Mucosa of stomach (tissue), 1 donor: ENCODE results near the gene COL13A1.

Experiments used
- H3K27me3 ChIP-seq: one replicate; pipeline ENCODE4 v1.7.0; 2013; ENCODE audit warnings: mild to moderate bottlenecking, low read length; ENCODE audit not compliant: control insufficient read depth, insufficient read depth
- H3K36me3 ChIP-seq: one replicate; pipeline ENCODE4 v1.7.0; 2013; ENCODE audit warnings: low read length; ENCODE audit not compliant: control insufficient read depth, insufficient read depth
- H3K4me1 ChIP-seq: one replicate; pipeline ENCODE4 v1.7.0; 2013; ENCODE audit warnings: mild to moderate bottlenecking, low read length; ENCODE audit not compliant: control insufficient read depth, insufficient read depth
- H3K4me3 ChIP-seq: one replicate; pipeline ENCODE4 v1.7.0; 2013; ENCODE audit warnings: low read length
- H3K9ac ChIP-seq: one replicate; pipeline ENCODE4 v1.7.0; 2013; ENCODE audit warnings: mild to moderate bottlenecking, low read length, moderate library complexity
- H3K9me3 ChIP-seq: one replicate; pipeline ENCODE4 v1.7.0; 2013; ENCODE audit warnings: mild to moderate bottlenecking, low read length, moderate library complexity; ENCODE audit not compliant: control insufficient read depth
- donor health status: Pancreatic carcinoma.

The COL13A1 gene

DNA sequence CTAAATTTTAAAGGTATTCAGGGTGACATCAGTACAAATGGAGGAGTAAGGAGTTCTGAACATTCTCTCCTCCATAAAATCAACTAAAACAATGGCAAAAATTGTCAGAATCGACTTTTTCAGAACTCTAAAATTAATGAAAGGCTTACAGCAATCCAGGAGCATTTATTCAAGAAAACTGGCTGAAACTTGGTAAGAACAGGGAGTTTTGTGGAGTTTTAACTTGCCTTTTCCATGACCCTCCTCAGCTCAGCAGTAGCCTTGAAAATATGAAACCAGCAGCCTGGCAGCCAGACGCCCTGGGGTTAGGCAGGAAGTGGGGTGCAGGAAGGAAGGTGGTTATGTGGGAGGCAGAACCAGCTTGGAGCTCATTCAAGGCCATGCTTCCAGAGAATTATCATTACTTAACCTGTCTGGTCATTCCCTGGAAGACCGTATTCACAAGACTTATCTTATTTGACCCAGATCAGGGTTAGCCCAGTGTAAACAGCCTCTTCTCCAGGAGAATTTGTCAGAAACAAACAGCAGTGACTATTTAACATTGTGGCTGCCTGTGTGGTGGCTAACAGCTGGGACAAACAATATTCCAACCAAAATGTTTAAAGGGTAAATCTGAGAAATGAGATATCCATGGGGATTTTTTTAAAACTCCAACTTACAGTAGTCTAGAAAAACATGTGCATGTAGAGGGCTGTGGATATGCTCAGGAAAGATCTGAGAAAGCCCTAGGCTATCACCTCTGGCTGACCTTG lies 175.3 kb downstream of the COL13A1 start:
- Histone ChIP-seq H3K36me3 (no peaks in the 10 kb centered on the region), H3K9me3 (no peaks in the 10 kb centered on the region), H3K27me3 (peaks cover 5% of the 10 kb centered on the region), H3K9ac (no peak overlapping the region), H3K4me3 (no peak overlapping the region), H3K4me1 (no peaks in the 10 kb centered on the region)

DNA sequence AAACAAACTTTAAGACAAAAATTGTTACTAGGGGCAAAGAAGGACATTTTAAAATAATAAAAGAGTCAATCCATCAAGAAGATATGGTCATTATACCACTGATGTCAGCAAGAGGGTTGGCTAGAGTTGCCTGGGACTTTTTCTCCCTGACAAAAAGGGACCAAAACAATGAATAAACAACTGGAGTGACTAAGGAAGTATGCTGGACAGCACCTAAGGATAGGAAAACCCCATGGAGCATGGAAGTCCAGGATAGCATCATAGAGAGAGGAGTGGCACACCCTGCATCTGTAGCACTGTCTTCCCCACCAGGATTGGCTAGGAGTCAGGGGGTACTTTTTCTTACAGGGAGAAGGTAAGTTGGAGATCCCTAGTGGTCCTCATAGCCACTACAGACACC lies 177.5 kb downstream of the COL13A1 start:
- Histone ChIP-seq H3K4me3 (no peak overlapping the region), H3K36me3 (no peaks in the 10 kb centered on the region), H3K9me3 (no peaks in the 10 kb centered on the region), H3K27me3 (peaks cover 5% of the 10 kb centered on the region), H3K9ac (no peak overlapping the region), H3K4me1 (no peaks in the 10 kb centered on the region)

DNA sequence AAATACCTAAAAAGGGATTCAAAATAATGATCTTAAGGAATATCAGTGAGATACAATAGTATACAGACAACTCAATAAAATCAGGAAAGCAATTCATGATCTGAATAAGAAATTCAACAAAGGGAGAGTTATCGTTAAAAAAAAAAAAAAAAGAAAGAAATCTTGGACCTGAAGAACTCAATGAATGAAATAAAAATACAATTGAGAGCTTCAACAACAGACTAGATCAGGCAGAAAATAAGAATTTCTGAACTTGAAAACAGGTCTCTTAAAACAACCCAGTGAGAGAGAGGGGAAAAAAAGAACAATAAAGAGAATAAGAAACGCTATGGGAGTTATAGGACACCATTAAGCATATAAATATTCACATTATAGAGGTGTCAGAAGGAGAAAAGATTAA lies 179.0 kb downstream of the COL13A1 start:
- H3K36me3 ChIP-seq: no peaks in the 10 kb centered on the region
- H3K9ac ChIP-seq: no peak overlapping the region
- H3K4me1 ChIP-seq: no peaks in the 10 kb centered on the region
- no peaks in the 10 kb centered on the region for H3K27me3 ChIP-seq
- no peak overlapping the region for H3K4me3 ChIP-seq
- H3K9me3 ChIP-seq: no peaks in the 10 kb centered on the region

DNA sequence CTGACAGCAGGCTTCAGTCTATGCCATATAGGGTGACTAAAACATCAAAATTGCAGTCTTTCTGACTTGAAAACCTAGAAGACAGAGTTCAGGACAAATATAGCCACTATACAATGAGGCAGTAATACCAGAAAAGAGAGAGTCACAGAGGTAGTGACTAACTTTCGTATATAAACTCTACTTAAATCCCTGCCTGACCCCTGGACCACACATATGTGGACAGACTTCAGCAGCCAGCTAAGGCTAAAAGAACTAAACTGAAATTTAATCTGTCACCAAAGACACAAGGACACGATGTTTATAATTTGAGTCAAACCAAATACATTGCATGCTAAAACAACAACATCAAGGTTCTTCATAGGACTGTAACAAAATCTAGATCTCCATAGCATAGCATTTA lies 186.4 kb downstream of the COL13A1 start:
- no peaks in the 10 kb centered on the region for H3K27me3 ChIP-seq
- no peaks in the 10 kb centered on the region for H3K36me3 ChIP-seq
- no peaks in the 10 kb centered on the region for H3K4me1 ChIP-seq
- H3K9me3 ChIP-seq: no peaks in the 10 kb centered on the region
- no peak overlapping the region for H3K9ac ChIP-seq
- no peak overlapping the region for H3K4me3 ChIP-seq

DNA sequence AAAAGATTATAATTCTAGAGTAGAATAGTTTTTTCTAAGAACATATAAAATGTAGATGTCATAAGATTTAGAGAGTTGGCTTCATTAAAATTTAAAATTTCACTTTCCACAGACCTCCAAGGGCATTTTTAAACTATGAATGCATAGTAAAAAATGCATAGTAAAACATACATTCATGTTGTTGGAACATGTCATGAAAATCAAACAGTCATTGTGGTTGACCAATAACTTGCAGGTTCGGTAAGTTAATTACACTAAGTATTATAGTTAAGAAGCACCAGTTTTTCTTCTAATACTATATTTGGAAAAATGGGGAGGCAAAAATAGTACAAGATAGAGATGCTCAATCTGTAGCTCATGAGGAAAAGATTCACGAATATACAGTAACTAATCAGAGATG lies 189.4 kb downstream of the COL13A1 start:
- Histone ChIP-seq H3K4me1 (no peaks in the 10 kb centered on the region), H3K36me3 (no peaks in the 10 kb centered on the region), H3K9me3 (no peaks in the 10 kb centered on the region), H3K9ac (no peak overlapping the region), H3K27me3 (no peaks in the 10 kb centered on the region), H3K4me3 (no peak overlapping the region)

DNA sequence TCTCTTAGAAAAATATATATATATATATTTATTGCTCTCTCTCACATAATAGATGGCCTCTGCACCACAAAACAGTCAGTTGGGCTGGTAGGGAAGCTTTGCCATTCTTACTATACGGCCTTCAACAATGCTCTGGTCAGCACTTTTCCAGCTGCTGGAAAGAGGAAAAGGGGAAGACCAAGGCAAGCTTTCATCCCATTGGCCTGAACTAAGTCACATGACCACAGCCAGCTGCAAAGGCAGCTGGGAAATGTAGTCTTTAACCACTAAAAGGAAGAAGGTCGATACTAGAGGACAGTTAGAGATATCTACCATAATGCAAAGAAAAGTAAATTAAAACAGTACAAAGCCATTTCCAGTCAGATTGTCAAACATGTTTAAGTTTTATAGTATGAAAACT lies 192.6 kb downstream of the COL13A1 start:
- H3K9me3 ChIP-seq: no peaks in the 10 kb centered on the region
- no peaks in the 10 kb centered on the region for H3K4me1 ChIP-seq
- H3K27me3 ChIP-seq: no peaks in the 10 kb centered on the region
- H3K9ac ChIP-seq: no peak overlapping the region
- H3K4me3 ChIP-seq: no peak overlapping the region
- H3K36me3 ChIP-seq: no peaks in the 10 kb centered on the region

DNA sequence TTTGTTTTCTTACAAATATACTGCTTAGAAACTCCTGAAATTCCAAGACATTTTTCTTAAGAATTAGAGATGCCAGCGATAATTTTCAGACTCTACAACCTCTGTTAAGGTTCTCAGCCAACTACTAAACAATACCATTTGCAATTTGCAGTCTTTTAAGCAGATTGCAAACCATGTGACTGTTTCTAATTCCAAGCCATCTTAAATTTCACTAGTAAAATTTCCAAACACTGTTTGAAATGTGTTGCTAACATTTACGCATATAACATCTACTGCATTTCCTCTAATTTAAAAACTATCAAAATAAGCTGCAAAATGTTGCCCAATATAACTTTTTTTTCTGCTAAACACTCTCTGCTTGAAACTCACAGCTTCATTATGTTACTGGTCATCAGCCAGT lies 194.9 kb downstream of the COL13A1 start:
- Histone ChIP-seq H3K9me3 (no peaks in the 10 kb centered on the region), H3K27me3 (no peaks in the 10 kb centered on the region), H3K4me1 (no peaks in the 10 kb centered on the region), H3K9ac (no peak overlapping the region), H3K36me3 (no peaks in the 10 kb centered on the region), H3K4me3 (no peak overlapping the region)

DNA sequence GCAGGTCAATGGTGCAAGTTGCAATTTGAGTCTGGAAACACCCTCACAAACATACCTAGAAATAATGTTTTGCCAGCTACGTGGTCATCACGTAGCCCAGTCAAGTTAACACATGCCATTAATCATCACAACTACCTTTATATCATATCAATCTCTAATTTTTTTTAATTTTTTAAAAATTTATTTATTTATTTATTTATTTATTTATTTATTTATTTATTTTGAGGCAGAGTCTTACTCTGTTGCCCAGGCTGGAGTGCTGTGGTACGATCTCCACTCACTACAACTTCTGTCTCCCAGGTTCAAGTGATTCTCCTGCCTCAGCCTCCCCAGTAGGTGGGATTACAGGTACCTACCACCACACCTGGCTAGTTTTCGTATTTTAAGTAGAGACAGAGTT lies 198.6 kb downstream of the COL13A1 start:
- Histone ChIP-seq H3K9ac (no peak overlapping the region), H3K27me3 (no peaks in the 10 kb centered on the region), H3K36me3 (no peaks in the 10 kb centered on the region), H3K9me3 (no peaks in the 10 kb centered on the region), H3K4me1 (no peaks in the 10 kb centered on the region), H3K4me3 (no peak overlapping the region)

DNA sequence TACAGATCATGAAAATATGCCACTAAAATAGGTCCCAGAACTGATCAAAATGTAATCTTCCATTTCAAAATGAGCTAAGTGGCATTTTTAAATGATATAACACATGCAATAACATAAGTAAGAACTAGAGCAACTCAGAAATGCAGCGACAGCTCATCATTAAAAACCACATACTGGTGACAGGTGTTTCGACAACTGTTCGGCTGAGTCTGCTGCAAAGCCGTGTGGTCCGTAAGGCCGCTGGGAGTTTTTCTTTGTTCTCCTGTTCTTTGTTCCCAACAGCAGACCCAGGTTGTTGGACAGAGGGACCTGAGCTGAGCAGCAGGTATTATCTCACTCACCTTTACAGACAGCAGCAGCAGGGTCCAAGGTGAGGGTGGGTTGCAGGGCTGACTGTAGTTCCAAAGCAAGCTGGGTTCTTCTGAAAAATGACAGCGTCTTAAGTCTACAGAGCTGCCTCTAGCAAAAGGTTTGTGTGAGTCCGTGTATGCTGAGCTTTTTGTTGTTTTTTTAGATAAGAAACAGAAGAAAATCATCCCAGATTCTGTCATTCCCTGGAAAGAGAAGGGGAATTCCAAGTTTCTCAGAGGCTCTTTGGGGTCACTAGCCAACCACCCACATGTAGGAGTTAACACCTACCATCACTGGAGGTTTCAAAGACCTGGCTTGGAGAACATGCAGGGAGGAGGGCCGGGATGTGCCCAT lies 205.6 kb downstream of the COL13A1 start:
- no peaks in the 10 kb centered on the region for H3K4me1 ChIP-seq
- no peak overlapping the region for H3K4me3 ChIP-seq
- H3K9ac ChIP-seq: no peak overlapping the region
- H3K27me3 ChIP-seq: no peaks in the 10 kb centered on the region
- no peaks in the 10 kb centered on the region for H3K9me3 ChIP-seq
- H3K36me3 ChIP-seq: no peaks in the 10 kb centered on the region
